A673 (cell line): ENCODE results near the gene SERPINA6. TPM values are rescaled to one million over a fixed set of nuclear protein-coding genes. Genes with fewer than 3 reads are reported as not detected.

Experiments used
- BruUV-seq: library from RNA; stranded (reverse); fragments of 400-500 nt; replicated peaks from 2 replicates; lab custom pipeline; 2021; lab: Mats Ljungman, UMichigan
- CTCF ChIA-PET: fragments of 300-600 bp; sonication (Branson Sonifier 250); formaldehyde crosslinking; loops from one replicate; lab custom pipeline; 2022; ENCODE audit warnings: antibody characterized with exemption; lab: Charles Lee
- POLR2A ChIA-PET: fragments of 300-600 bp; sonication (Branson Sonifier 250); formaldehyde crosslinking; loops from one replicate; lab custom pipeline; 2022; ENCODE audit warnings: antibody characterized with exemption; ENCODE audit not compliant: low non-redundant PET; lab: Charles Lee
- DNase-seq: peaks from one replicate; pipeline ENCODE4 v3.0.0-alpha.2; 2015; ENCODE audit warnings: low spot score
- H3K27ac ChIP-seq: fragments of 200-600 bp; sonication (generic); 2 replicates; pipeline ENCODE4 v1.5.1; 2016; ENCODE audit warnings: mixed run types, low read depth, mild to moderate bottlenecking, mixed read lengths, antibody characterized with exemption, low read length; ENCODE audit not compliant: poor library complexity, severe bottlenecking
- H3K27me3 ChIP-seq: fragments of 200-600 bp; sonication (generic); replicated peaks from 2 replicates; pipeline ENCODE4 v1.6.1; 2017; ENCODE audit warnings: mixed run types, low read depth, mild to moderate bottlenecking, mixed read lengths, antibody characterized with exemption, low read length; ENCODE audit not compliant: insufficient read depth, poor library complexity
- H3K36me3 ChIP-seq: fragments of 200-600 bp; sonication (generic); 2 replicates; pipeline ENCODE4 v1.6.1; 2016; ENCODE audit warnings: mixed run types, mild to moderate bottlenecking, mixed read lengths, antibody characterized with exemption, low read length; ENCODE audit not compliant: insufficient read depth, poor library complexity, severe bottlenecking
- H3K4me1 ChIP-seq: fragments of 200-600 bp; sonication (generic); 2 replicates; pipeline ENCODE4 v1.6.1; 2017; ENCODE audit warnings: mixed run types, mild to moderate bottlenecking, mixed read lengths, antibody characterized with exemption, low read length; ENCODE audit not compliant: insufficient read depth, poor library complexity, severe bottlenecking
- H3K4me3 ChIP-seq: fragments of 200-600 bp; sonication (generic); 2 replicates; pipeline ENCODE4 v1.5.1; 2016; ENCODE audit warnings: low read depth, mixed run types, mild to moderate bottlenecking, mixed read lengths, low read length; ENCODE audit not compliant: poor library complexity, severe bottlenecking
- H3K9me3 ChIP-seq: fragments of 200-600 bp; sonication (generic); 2 replicates; pipeline ENCODE4 v1.6.1; 2016; ENCODE audit warnings: mixed run types, low read depth, mild to moderate bottlenecking, mixed read lengths, antibody characterized with exemption, low read length; ENCODE audit not compliant: poor library complexity, severe bottlenecking
- CTCF ChIP-seq: fragments of 300-800, 200-600 bp; sonication (generic); conservative IDR thresholded peaks from 2 replicates; pipeline ENCODE4 v1.5.1; 2017; ENCODE audit warnings: low read depth, mild to moderate bottlenecking, antibody characterized with exemption, low read length, moderate library complexity, mixed read lengths
- EZH2 ChIP-seq: fragments of 200-600 bp; sonication (generic); IDR thresholded peaks from 2 replicates; pipeline ENCODE4 v1.6.1; 2017; ENCODE audit warnings: borderline replicate concordance, low read depth, mild to moderate bottlenecking, mixed read lengths, antibody characterized with exemption, low read length; ENCODE audit not compliant: poor library complexity, severe bottlenecking
- intact Hi-C: fragments of 100-400 bp; cut with micrococcal nuclease; formaldehyde crosslinking; loops from one replicate; pipeline ENCODE4 v1.10.0; 2022; ENCODE audit not compliant: unreplicated experiment
- total RNA-seq: library from RNA; stranded (reverse); gene quantifications from 2 replicates; pipeline ENCODE4 v1.2.3, GENCODE V29; 2021

The SERPINA6 gene
- total RNA-seq, 1 experiment from 2014 or later = not detected

- CTCF ChIA-PET = no interaction called here
- TF ChIP-seq CTCF (no peak), EZH2 (no peak)
- Histone ChIP-seq H3K4me3 (no peak overlapping the region), H3K4me1 (no peaks in the 10 kb centered on the region), H3K9me3 (no peaks in the 10 kb centered on the region), H3K36me3 (no peaks in the 10 kb centered on the region), H3K27ac (no peak overlapping the region), H3K27me3 (no peaks in the 10 kb centered on the region)
- no peak for DNase-seq
- BruUV-seq = no TSS peak
- intact Hi-C loops = loop anchor here (1.0 kb wide), 1 partner anchor 16 kb away; no protein-coding TSS in a partner anchor
- POLR2A ChIA-PET = no interaction called here
Measured at GRCh38 chr14:94364037-94364436, 40.9 kb upstream of the SERPINA6 start.

- Histone ChIP-seq H3K36me3 (no peaks in the 10 kb centered on the region), H3K4me3 (no peak overlapping the region), H3K27me3 (peaks cover under 1% of the 10 kb centered on the region), H3K9me3 (no peaks in the 10 kb centered on the region), H3K27ac (no peak overlapping the region), H3K4me1 (no peaks in the 10 kb centered on the region)
- ChIA-PET POLR2A (no interaction called here), CTCF (no interaction called here)
- intact Hi-C loops = no loop called here
- no peak for DNase-seq
- no TSS peak for BruUV-seq
- TF ChIP-seq EZH2 (no peak), CTCF (no peak)
Measured at GRCh38 chr14:94363151-94363624, 40.1 kb upstream of the SERPINA6 start.

- no TSS peak for BruUV-seq
- CTCF ChIA-PET = no interaction called here
- intact Hi-C loops = no loop called here
Measured at GRCh38 chr14:94362614-94363133, 39.5 kb upstream of the SERPINA6 start.

More at GRCh38 chr14:94362614-94363133, 39.5 kb upstream of the SERPINA6 start:
- H3K36me3 ChIP-seq = no peaks in the 10 kb centered on the region
- H3K4me1 ChIP-seq = no peaks in the 10 kb centered on the region
- TF ChIP-seq EZH2 (no peak), CTCF (no peak)
- H3K9me3 ChIP-seq = no peaks in the 10 kb centered on the region
- H3K4me3 ChIP-seq = no peak overlapping the region
- DNase-seq = no peak
- POLR2A ChIA-PET = no interaction called here
- H3K27me3 ChIP-seq = peaks cover 3% of the 10 kb centered on the region
- H3K27ac ChIP-seq = no peak overlapping the region
